ENCODE data around the gene KCTD2.

DNA sequence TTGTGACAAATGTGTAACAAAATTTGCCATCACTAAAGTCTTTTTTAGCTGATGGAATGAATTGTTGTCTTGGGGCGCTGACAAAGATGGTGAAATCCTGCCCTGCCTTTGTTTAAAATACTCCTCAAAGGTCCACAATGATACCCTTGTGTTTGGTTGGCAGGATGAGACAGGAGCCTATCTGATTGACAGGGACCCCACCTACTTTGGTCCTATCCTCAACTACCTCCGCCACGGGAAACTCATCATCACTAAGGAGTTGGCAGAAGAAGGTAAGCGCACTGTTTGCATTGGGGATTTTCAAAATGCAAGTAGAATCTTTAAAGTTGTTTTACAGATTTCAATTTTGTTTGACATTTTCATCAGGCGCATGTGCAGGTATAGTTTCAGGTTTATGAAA lies 2.0 kb downstream of the KCTD2 start:
- TF ChIP-seq EZH2 (IDR thresholded peaks at IDR 0.05; ENCODE audit: borderline replicate concordance, low read depth, low read length, severe bottlenecking): no peak
- TF ChIP-seq CTCF (IDR thresholded peaks at IDR 0.05; ENCODE audit: borderline replicate concordance, extremely low read depth, low read length, poor library complexity, severe bottlenecking): no peak
